Measurements from ENCODE around the gene AATF. TPM values are rescaled to one million over a fixed set of nuclear protein-coding genes. Genes with fewer than 3 reads are reported as not detected.

Gene AATF, protein sequence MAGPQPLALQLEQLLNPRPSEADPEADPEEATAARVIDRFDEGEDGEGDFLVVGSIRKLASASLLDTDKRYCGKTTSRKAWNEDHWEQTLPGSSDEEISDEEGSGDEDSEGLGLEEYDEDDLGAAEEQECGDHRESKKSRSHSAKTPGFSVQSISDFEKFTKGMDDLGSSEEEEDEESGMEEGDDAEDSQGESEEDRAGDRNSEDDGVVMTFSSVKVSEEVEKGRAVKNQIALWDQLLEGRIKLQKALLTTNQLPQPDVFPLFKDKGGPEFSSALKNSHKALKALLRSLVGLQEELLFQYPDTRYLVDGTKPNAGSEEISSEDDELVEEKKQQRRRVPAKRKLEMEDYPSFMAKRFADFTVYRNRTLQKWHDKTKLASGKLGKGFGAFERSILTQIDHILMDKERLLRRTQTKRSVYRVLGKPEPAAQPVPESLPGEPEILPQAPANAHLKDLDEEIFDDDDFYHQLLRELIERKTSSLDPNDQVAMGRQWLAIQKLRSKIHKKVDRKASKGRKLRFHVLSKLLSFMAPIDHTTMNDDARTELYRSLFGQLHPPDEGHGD
- total RNA-seq = 45.1 and 47.8 TPM in 2 replicates

GRCh38 chr17:36948717-36949460, at the start of gene AATF:
TSS of gene AATF (plus strand) at chr17:36948954. CDS start at chr17:36949126, 172 bp downstream.

DNA sequence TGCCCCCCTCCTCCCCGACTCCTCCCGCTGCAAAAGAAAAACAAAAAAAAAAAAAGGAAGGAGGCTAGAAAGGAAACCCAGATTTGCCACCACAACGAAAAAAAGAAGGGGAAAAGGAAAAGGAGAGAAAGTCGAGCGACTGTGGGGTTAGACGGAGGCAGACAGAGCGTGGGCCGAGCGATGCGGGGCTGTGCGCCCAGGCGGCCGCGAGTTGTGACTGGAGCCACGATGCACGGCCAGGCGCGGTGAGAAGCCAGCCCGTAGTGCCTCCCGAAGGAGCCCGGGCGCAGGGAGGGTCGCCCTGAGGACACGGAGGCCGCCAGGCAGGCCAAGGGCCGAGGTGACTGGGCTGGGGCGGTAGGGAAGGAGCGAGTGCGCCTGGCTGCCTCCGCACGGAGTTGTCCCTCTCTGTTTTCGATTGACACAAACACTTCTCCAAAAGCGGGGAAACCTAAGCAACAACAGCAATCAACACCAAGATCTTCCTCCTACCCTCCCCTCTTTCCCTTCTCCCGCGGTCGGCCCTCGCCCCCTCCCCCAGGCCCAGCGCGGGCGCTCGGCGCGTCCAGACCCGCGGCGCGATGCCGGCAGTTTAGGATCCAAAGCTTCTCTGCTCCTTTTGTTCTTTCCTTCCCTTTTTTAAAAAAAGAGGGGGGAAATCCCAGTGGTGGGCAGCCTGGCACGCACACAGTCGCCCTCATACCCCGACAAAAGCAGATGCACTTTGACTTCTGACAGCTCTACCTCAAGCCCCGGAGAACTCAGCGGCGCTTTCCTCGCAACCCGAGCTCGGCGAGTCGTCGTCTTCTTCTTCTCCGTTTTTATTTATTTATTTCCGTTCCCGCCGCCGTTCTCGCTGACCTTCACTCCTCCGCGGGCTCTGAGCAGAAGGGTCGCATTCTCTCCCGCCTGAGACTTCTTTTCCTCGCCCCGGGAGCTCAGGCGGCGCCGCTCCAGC, 11.5 kb upstream of the AATF start, which contains the start of gene LHX1:
TSS of gene LHX1 (plus strand) at position 475 of the 958 bp plus-strand sequence. CDS start 723 bp downstream, outside the sequence.

Other genes starting within 250 kb of the AATF start
- gene LHX1, start 11.5 kb upstream of the AATF start, total RNA-seq = 2.7 TPM in 1 of 2 replicates, not detected in the other